ENCODE measurements around the gene C18orf63.

Gene C18orf63

GRCh38 chr18:74397572-74397971 is 81.9 kb downstream of the C18orf63 start:
- no peak overlapping the region for H3K27ac ChIP-seq
- no peak for DNase-seq (ENCODE audit: low read depth, low spot score)

- DNase-seq (ENCODE audit: low read depth, low spot score) = no peak
- no peak overlapping the region for H3K27ac ChIP-seq
These were observed 83.7 kb downstream of the C18orf63 start for GRCh38 chr18:74399091-74399887.

DNA sequence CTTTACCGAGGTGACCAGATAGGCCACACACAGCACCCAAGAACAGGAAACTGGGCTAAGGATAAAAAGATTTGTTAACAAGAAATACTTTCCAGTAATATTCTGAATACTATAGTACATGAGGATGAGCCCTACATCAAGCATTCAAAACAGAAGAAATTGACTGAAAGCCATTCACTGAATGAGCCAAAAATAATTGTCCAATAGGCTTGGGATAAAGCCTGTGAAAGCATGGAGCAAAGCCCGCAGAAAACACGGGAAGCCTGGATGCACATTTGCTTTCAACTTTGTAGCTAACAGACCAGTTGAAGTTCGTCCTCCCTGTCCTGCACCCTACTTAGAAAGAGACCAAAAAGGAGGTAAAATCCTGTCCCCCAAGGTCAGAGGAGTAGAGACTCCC is 85.2 kb downstream of the C18orf63 start:
- DNase-seq (ENCODE audit: low read depth, low spot score) = no peak

DNA sequence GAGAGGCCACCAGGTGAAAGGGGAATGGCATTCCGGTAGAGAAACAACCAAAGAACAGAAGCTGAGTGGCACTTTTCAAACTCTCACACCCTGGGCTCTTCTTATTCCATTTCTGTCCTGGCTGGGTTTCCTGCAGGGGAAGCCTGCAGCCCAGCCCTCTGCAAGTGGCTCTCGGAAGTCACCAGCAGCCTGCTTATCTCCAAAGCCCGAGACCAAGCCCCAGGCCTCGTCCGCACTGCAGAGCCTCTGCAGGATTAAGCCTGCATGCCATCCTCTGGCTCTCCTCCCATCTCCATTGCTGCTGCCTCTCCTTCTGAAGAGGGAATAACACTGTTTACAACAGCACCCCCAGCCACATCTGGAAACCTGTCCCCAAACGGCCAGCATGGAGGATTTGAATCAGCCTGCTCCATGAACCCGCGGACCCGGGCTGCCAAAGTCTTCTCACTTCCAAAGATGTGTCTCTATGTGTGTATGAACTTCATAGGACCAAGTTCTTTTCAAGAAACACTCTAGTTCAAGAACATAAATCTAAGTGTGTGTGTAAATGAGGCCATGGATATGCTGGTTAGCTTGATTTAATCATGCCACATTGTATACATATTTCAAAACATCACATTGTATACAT is 87.3 kb downstream of the C18orf63 start:
- no peak overlapping the region for H3K27ac ChIP-seq
- DNase-seq (ENCODE audit: low read depth, low spot score) = no peak

More for the DNA sequence above, 85.2 kb downstream of the C18orf63 start:
- H3K27ac ChIP-seq = no peak overlapping the region

DNA sequence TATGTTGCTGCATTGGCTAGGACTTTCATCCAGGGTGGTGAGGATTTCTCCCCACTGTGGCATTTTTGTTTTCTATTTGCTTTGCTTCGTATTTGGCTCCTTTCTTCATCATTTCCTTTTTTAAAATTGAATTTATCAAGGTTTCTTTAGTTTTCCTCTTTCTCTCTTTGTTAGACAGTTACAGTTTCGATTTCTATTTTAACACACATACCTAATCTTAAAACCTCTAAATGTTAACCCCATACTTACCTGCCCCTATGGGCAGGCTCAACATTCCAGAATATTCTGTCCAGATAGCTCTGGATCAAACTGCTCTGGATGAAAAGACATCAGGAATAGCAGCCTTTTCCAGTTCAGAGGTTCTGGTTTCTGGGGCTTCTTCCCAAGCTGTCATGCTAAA is 92.2 kb downstream of the C18orf63 start:
- no peak overlapping the region for H3K27ac ChIP-seq

More for the DNA sequence above, 92.2 kb downstream of the C18orf63 start:
- DNase-seq (ENCODE audit: low read depth, low spot score) = no peak

Data from epithelial cell of prostate (primary cell).